A673 (cell line): ENCODE data around the gene ASH1L.

Source experiments
- EZH2 ChIP-seq: fragments of 200-600 bp; sonication (generic); IDR thresholded peaks from 2 replicates; pipeline ENCODE4 v1.6.1; 2017; ENCODE audit warnings: borderline replicate concordance, low read depth, mild to moderate bottlenecking, mixed read lengths, antibody characterized with exemption, low read length; ENCODE audit not compliant: poor library complexity, severe bottlenecking
- TF ChIP-seq, protein P1 (sequence below): fragments of 300-800, 200-600 bp; sonication (generic); conservative IDR thresholded peaks from 2 replicates; pipeline ENCODE4 v1.5.1; 2017; ENCODE audit warnings: low read depth, mild to moderate bottlenecking, antibody characterized with exemption, low read length, moderate library complexity, mixed read lengths

DNA sequence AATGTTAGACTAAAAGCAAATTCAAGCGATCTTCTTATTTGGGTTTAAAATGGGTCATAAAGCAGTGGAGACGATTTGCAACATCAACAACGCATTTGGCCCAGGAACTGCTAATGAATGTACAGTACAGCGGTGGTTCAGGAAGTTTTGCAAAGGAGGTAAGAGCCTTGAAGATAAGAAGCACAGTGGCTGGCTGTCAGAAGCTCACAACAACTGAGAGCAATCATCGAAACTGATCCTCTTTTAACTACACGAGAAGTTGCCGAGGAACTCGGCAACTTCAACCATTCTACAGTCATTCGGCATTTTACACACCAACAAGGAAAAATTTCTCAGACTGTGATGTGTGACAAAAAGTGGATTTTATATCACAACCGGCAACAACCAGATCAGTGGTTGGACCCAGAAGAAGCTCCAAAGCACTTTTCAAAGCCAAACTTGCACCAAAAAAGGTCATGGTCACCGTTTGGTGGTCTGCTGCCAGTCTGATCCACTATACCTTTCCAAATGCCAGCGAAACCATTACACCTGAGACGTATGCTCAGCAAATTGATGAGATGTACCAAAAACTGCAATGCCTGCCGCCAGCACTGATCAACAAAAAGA lies 47.9 kb downstream of the ASH1L start:
- TF ChIP-seq, protein P1, sequence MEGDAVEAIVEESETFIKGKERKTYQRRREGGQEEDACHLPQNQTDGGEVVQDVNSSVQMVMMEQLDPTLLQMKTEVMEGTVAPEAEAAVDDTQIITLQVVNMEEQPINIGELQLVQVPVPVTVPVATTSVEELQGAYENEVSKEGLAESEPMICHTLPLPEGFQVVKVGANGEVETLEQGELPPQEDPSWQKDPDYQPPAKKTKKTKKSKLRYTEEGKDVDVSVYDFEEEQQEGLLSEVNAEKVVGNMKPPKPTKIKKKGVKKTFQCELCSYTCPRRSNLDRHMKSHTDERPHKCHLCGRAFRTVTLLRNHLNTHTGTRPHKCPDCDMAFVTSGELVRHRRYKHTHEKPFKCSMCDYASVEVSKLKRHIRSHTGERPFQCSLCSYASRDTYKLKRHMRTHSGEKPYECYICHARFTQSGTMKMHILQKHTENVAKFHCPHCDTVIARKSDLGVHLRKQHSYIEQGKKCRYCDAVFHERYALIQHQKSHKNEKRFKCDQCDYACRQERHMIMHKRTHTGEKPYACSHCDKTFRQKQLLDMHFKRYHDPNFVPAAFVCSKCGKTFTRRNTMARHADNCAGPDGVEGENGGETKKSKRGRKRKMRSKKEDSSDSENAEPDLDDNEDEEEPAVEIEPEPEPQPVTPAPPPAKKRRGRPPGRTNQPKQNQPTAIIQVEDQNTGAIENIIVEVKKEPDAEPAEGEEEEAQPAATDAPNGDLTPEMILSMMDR: no peak
- no peak for TF ChIP-seq EZH2
